Hepatocyte (in vitro differentiated cells): ENCODE measurements around the gene HNRNPH1. TPM values are rescaled to one million over a fixed set of nuclear protein-coding genes. Genes with fewer than 3 reads are reported as not detected.
A peak's percentile ranks its signal among the peaks of the same experiment; 100 is the strongest.
"Not testable (repeated sequence)": the region's sequence is repeated elsewhere in the genome, so short reads cannot be mapped to it uniquely, and the experiment has no call there.

Source experiments
- DNase-seq: peaks from one replicate; pipeline ENCODE4 v3.0.0-alpha.2; 2016; ENCODE audit warnings: low spot score
- H2AFZ ChIP-seq: fragments of 200-600 bp; sonication (generic); 2 replicates; pipeline ENCODE4 v1.6.0; 2016; ENCODE audit warnings: antibody characterized with exemption, mild to moderate bottlenecking
- H3K27ac ChIP-seq: fragments of 200-600 bp; sonication (generic); 2 replicates; pipeline ENCODE4 v1.5.1; 2016; ENCODE audit warnings: mild to moderate bottlenecking
- H3K27me3 ChIP-seq: fragments of 200-600 bp; sonication (generic); 2 replicates; pipeline ENCODE4 v1.6.1; 2016
- H3K36me3 ChIP-seq: fragments of 200-600 bp; sonication (generic); replicated peaks from 2 replicates; pipeline ENCODE4 v1.5.1; 2016; ENCODE audit warnings: low read depth; ENCODE audit not compliant: insufficient read depth
- H3K4me1 ChIP-seq: fragments of 200-600 bp; sonication (generic); 2 replicates; pipeline ENCODE4 v1.5.1; 2016; ENCODE audit warnings: mild to moderate bottlenecking, moderate library complexity; ENCODE audit not compliant: insufficient read depth
- H3K4me2 ChIP-seq: fragments of 200-600 bp; sonication (generic); 2 replicates; pipeline ENCODE4 v1.6.0; 2016
- H3K4me3 ChIP-seq: fragments of 200-600 bp; sonication (generic); 2 replicates; pipeline ENCODE4 v1.5.1; 2016; ENCODE audit warnings: mild to moderate bottlenecking
- H3K79me2 ChIP-seq: fragments of 200-600 bp; sonication (generic); 2 replicates; pipeline ENCODE4 v1.6.0; 2017; ENCODE audit warnings: mild to moderate bottlenecking
- H3K9me2 ChIP-seq: fragments of 200-600 bp; sonication (generic); replicated peaks from 2 replicates; pipeline ENCODE4 v1.6.0; 2017; ENCODE audit warnings: mild to moderate bottlenecking; ENCODE audit not compliant: insufficient read depth
- H3K9me3 ChIP-seq: fragments of 200-600 bp; sonication (generic); 2 replicates; pipeline ENCODE4 v1.5.1; 2016; ENCODE audit warnings: low read depth, mild to moderate bottlenecking
- H4K20me1 ChIP-seq: fragments of 200-600 bp; sonication (generic); 2 replicates; pipeline ENCODE4 v1.6.0; 2016; ENCODE audit warnings: mild to moderate bottlenecking; ENCODE audit not compliant: insufficient read depth, poor library complexity, severe bottlenecking
- EZH2 ChIP-seq: fragments of 200-600 bp; sonication (generic); IDR thresholded peaks from 2 replicates; pipeline ENCODE4 v1.6.1; 2016; ENCODE audit warnings: antibody characterized with exemption, mild to moderate bottlenecking, borderline replicate concordance
- EZH2phosphoT487 ChIP-seq: fragments of 200-600 bp; sonication (generic); IDR thresholded peaks from one replicate; pipeline ENCODE4 v1.6.1; 2018; ENCODE audit warnings: antibody characterized with exemption, mild to moderate bottlenecking, low read depth, moderate library complexity; ENCODE audit not compliant: unreplicated experiment, severe bottlenecking
- WGBS: methylation state at CpG from one replicate; pipeline ENCODE4 v1.1.6; 2016; ENCODE audit warnings: low lambda C conversion rate; ENCODE audit errors: missing lambda C conversion rate; 5-methylcytosine and 5-hydroxymethylcytosine counted together
- polyA plus RNA-seq: library from polyadenylated mRNA; unstranded; fragments of >200 nt; fragmentation: Nextera tagmentation; extraction: Ambion mirVana; gene quantifications from 2 replicates; pipeline ENCODE4 v1.2.1, GENCODE V29; 2016
- total RNA-seq: library from RNA; depleted of rRNA; stranded (reverse); fragments of >200 nt; gene quantifications from 2 replicates; pipeline ENCODE4 v1.2.3, GENCODE V29; 2014
- TF ChIP-seq, protein P1 (sequence below): fragments of 200-600 bp; sonication (generic); IDR thresholded peaks from 2 replicates; pipeline ENCODE4 v1.5.1; 2016; ENCODE audit warnings: antibody characterized with exemption, mild to moderate bottlenecking; ENCODE audit not compliant: poor library complexity

HNRNPH1 gene, protein sequence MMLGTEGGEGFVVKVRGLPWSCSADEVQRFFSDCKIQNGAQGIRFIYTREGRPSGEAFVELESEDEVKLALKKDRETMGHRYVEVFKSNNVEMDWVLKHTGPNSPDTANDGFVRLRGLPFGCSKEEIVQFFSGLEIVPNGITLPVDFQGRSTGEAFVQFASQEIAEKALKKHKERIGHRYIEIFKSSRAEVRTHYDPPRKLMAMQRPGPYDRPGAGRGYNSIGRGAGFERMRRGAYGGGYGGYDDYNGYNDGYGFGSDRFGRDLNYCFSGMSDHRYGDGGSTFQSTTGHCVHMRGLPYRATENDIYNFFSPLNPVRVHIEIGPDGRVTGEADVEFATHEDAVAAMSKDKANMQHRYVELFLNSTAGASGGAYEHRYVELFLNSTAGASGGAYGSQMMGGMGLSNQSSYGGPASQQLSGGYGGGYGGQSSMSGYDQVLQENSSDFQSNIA
- total RNA-seq (392 and 485 TPM in 2 replicates), polyA plus RNA-seq (99.9 and 123 TPM in 2 replicates)

DNA sequence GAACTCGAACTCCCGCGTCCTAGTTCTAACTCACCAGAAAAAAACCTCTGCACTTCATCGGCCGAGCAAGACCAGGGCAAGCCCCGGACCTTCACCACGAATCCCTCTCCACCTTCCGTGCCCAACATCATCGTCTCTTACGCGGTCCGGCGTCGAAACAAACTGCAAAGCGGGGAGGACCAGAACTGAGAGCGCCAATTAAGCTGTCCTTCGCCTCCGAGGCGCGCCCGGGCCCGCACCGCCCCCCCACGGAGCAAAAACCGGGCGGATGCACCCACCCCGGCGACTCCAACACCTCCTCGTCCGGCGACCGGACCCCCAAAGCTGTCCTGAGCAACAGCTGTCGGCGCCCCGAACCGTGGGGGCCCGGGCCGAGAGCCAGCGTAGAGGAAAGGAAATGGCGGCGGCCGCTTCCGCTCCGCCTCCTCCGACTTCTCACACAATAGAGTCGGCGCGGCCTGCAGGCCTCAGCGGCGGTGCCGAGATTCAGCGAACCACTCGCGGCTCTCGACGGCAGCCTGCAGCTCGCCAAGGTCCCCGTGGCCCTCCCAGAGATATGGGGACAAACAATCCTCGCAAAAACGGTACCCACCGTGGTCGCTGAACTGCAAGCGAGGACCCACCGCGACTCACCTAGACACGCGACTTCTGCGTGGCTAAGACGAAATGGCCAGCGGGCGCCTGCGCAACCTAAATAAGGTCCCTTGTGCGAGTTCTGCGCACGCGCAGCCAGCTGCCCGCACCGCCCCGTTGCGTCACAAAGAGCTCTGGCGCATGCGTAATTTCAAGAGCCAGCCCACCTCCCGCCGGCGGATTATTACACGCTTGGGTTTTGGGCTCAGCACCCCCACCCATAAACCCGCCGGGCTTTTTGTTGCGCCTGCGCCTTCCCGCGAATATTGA is at the start of gene HNRNPH1:
Gene HNRNPH1 (minus strand): TSS at position 669 of the 903 bp plus-strand sequence. CDS start 538 bp downstream, at position 131.
- WGBS, result under 1% methylated on average over 76 of the region's 92 CpGs
- H3K9me2 ChIP-seq, result no peaks in the 10 kb centered on the region

DNA sequence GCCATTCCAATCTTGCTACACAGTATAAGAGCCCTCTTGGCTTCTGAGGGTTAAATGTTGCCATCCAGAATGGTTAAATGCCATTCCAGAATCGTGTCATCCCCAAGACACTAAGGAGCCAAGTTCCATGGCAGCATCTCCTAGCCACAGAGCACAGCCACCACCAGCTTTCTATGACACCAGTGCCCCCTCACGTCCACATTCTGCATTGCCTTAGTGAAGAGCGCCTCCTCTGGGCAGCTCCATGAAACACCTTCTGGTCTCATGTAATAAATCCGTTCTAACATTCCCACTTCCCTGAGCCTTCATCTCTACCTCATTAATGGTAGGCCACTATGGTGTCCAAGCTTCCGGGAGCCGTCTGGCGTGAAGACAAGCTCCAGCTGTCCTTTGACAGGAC is 44.9 kb upstream of the HNRNPH1 start:
- TF ChIP-seq, protein P1, sequence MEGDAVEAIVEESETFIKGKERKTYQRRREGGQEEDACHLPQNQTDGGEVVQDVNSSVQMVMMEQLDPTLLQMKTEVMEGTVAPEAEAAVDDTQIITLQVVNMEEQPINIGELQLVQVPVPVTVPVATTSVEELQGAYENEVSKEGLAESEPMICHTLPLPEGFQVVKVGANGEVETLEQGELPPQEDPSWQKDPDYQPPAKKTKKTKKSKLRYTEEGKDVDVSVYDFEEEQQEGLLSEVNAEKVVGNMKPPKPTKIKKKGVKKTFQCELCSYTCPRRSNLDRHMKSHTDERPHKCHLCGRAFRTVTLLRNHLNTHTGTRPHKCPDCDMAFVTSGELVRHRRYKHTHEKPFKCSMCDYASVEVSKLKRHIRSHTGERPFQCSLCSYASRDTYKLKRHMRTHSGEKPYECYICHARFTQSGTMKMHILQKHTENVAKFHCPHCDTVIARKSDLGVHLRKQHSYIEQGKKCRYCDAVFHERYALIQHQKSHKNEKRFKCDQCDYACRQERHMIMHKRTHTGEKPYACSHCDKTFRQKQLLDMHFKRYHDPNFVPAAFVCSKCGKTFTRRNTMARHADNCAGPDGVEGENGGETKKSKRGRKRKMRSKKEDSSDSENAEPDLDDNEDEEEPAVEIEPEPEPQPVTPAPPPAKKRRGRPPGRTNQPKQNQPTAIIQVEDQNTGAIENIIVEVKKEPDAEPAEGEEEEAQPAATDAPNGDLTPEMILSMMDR, result peak; percentile 51
- TF ChIP-seq EZH2, result no peak
- TF ChIP-seq EZH2phosphoT487, result no peak
- whole genome bisulfite sequencing, result 41% methylated on average over 7 of the region's 7 CpGs
- Histone ChIP-seq H3K4me3 (no peak overlapping the region), H3K27ac (no peak overlapping the region), H3K9me3 (no peaks in the 10 kb centered on the region), H3K9me2 (no peaks in the 10 kb centered on the region), H3K79me2 (no peaks in the 10 kb centered on the region), H3K4me1 (no peaks in the 10 kb centered on the region), H2AFZ (no peak overlapping the region), H4K20me1 (no peaks in the 10 kb centered on the region), H3K27me3 (no peaks in the 10 kb centered on the region), H3K36me3 (no peaks in the 10 kb centered on the region), H3K4me2 (no peak overlapping the region)
- DNase-seq, result peak; percentile 45

More for the DNA sequence above, at the start of gene HNRNPH1:
- peak within 1 kb of the TSS; percentile 60 for H2AFZ ChIP-seq
- H3K27ac ChIP-seq, result peak within 1 kb of the TSS; percentile 99
- H3K4me2 ChIP-seq, result peak within 1 kb of the TSS; percentile 95
- DNase-seq, result peak; percentile 100
- H3K27me3 ChIP-seq, result no peaks in the 10 kb centered on the region
- H4K20me1 ChIP-seq, result peaks cover 47% of the 10 kb centered on the region
- H3K36me3 ChIP-seq, result peaks cover 17% of the 10 kb centered on the region
- peaks cover 19% of the 10 kb centered on the region for H3K4me1 ChIP-seq
- peaks cover 59% of the 10 kb centered on the region for H3K79me2 ChIP-seq
- TF ChIP-seq EZH2, result no peak
- TF ChIP-seq EZH2phosphoT487, result no peak
- TF ChIP-seq, protein P1, result peak; percentile 3
- peak within 1 kb of the TSS; percentile 92 for H3K4me3 ChIP-seq
- H3K9me3 ChIP-seq, result no peaks in the 10 kb centered on the region

DNA sequence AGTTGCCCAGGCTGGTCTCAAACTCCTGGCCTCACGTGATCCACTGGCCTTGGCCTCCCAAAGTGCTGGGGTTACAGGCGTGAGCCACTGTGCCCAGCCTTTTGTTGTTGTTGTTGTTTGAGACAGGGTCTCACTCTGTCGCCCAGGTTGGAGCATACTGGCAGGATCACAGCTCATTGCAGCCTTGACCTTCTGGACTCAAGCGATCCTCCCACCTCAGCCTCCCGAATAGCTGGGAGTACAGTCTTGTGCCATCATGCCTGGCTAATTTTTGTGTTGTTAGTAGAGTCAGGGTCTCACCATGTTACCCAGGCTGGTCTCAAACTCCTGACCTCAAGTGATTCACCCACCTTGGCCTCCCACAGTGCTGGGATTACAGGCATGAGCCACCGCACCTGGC is 38.2 kb upstream of the HNRNPH1 start:
- not testable (repeated sequence) for H3K9me2 ChIP-seq, H3K9me3 ChIP-seq, DNase-seq, H3K4me2 ChIP-seq, H2AFZ ChIP-seq, H3K27me3 ChIP-seq, H3K36me3 ChIP-seq, H3K4me3 ChIP-seq, H4K20me1 ChIP-seq, H3K4me1 ChIP-seq, H3K27ac ChIP-seq
- WGBS, result 95% methylated on average over 6 of the region's 6 CpGs
- peaks cover 11% of the 10 kb centered on the region for H3K79me2 ChIP-seq

DNA sequence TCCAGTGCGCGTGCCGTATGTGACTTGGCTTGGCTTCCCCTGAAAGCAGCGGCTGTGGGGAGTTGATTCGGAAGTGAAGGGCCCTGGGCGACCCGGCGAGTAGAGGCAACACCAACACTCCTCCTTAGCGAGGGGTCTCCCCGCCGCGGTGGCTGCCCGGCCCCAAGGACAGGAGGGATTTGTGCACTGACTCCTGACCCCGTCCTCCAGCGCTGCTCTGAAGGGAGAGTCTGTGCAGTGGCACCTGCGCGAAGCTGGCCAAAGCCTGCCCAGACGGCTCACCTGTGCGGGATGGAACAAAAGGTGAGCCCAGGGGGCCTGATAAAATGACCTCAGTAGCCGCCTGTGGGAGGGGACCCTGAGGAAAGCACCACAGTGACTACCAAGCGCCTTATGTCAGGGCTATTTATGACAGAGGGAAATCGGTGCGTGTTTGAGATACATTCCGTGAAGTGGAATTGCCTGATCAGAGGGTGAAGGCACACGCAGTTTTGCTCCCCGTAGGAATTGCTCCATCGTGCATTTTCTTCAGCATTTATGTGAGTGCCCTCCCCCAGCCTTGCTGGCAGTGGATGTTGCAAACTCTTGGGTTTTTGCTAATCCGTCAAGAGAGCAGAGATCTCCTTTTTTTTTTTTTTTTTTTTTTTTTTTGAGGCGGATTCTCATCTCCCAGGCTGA is 34.8 kb upstream of the HNRNPH1 start:
- peak overlapping the region; percentile 83 for H2AFZ ChIP-seq
- H3K9me2 ChIP-seq, H3K9me3 ChIP-seq, H4K20me1 ChIP-seq, H3K4me1 ChIP-seq, H3K36me3 ChIP-seq, H3K27me3 ChIP-seq: not testable (repeated sequence)
- H3K27ac ChIP-seq, result peak overlapping the region; percentile 63
- WGBS, result 7% methylated on average over 10 of the region's 29 CpGs
- DNase-seq, result peak; percentile 54
- peak overlapping the region; percentile 94 for H3K4me2 ChIP-seq
- H3K79me2 ChIP-seq, result peaks cover 11% of the 10 kb centered on the region
- peak overlapping the region; percentile 75 for H3K4me3 ChIP-seq

DNA sequence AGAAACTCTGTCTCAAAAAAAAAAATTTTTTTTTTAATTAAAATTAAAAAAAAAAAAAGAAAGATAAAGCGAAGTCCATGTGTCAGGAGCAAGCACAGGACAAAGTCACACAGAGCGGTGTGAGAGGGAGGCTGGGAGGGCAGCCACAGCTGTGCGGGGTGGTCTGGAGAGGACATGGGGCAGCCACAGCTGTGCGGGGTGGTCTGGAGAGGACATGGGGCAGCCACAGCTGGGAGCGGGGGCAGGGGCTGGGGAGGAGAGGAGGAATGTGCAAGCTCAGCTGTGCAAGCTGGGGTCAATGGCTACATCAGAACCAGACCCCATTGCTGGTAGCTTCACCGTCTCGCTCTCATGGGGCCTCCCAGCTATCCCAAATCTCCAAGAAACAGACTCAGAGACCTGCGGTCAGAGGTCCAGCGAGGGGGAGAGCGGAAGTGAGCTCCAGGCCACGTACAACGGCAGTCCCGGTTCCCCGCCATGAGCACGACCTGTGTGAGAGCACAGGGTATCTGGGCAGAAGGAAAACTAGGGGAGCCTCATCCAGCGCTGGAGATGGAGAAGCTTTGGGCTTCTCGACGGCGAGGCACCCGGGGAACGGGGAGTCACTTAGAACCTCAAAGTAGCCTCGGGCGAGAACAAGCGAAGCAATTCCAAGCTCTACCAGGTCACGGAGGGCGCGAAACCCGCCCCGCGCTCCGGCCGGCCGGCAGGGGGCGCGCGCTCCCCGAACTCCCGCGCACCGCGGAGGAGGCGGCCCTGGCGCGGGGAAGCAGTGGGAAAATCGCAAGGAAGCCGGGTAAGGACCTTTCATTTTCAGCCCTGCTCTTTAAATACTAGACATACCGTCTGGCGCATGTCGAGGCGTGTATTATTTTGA is 34.1 kb upstream of the HNRNPH1 start:
- not testable (repeated sequence) for H3K4me2 ChIP-seq, H3K27me3 ChIP-seq

More for the DNA sequence above, 34.1 kb upstream of the HNRNPH1 start:
- not testable (repeated sequence) for H3K9me2 ChIP-seq, H3K27ac ChIP-seq, H3K4me3 ChIP-seq, H4K20me1 ChIP-seq, H2AFZ ChIP-seq, H3K4me1 ChIP-seq, H3K9me3 ChIP-seq, DNase-seq, H3K36me3 ChIP-seq
- peaks cover 11% of the 10 kb centered on the region for H3K79me2 ChIP-seq
- WGBS, result 16% methylated on average over 9 of the region's 50 CpGs
